SKM-1 (cell line): Measurements from ENCODE around the gene KIRREL3.

Experiments
- DNase-seq: peaks from one replicate; lab custom pipeline; 2025; ENCODE audit not compliant: unreplicated experiment; lab: John Stamatoyannopoulos, UW

The KIRREL3 gene

GRCh38 chr11:126433244-126433846 lies 567.2 kb downstream of the KIRREL3 start:
- DNase-seq = no peak

GRCh38 chr11:126432525-126432924 lies 568.0 kb downstream of the KIRREL3 start:
- DNase-seq = no peak

- no peak for DNase-seq
Observed at GRCh38 chr11:126432065-126432461, 568.5 kb downstream of the KIRREL3 start.

- DNase-seq = no peak
Observed at GRCh38 chr11:126431401-126432064, 569.0 kb downstream of the KIRREL3 start.

GRCh38 chr11:126430581-126431335 lies 569.8 kb downstream of the KIRREL3 start:
- DNase-seq = no peak

- DNase-seq = no peak
Observed at GRCh38 chr11:126426820-126427749, 573.5 kb downstream of the KIRREL3 start.

- no peak for DNase-seq
Observed at GRCh38 chr11:126426106-126426505, 574.5 kb downstream of the KIRREL3 start.

- DNase-seq = no peak
Observed at GRCh38 chr11:126424471-126425039, 576.0 kb downstream of the KIRREL3 start.

- DNase-seq = no peak
Observed at GRCh38 chr11:126423743-126424142, 576.8 kb downstream of the KIRREL3 start.

GRCh38 chr11:126423154-126423553 lies 577.4 kb downstream of the KIRREL3 start:
- no peak for DNase-seq

GRCh38 chr11:126422446-126422845 lies 578.1 kb downstream of the KIRREL3 start:
- no peak for DNase-seq

GRCh38 chr11:126421271-126421671 lies 579.3 kb downstream of the KIRREL3 start:
- no peak for DNase-seq

- no peak for DNase-seq
Observed at GRCh38 chr11:126420698-126421256, 579.8 kb downstream of the KIRREL3 start.

GRCh38 chr11:126419801-126420697 lies 580.5 kb downstream of the KIRREL3 start:
- DNase-seq = peak; percentile 20

- DNase-seq = no peak
Observed at GRCh38 chr11:126418887-126419286, 581.7 kb downstream of the KIRREL3 start.

- DNase-seq = no peak
Observed at GRCh38 chr11:126417091-126417862, 583.3 kb downstream of the KIRREL3 start.

GRCh38 chr11:126416542-126417090 lies 584.0 kb downstream of the KIRREL3 start:
- DNase-seq = no peak

- no peak for DNase-seq
Observed at GRCh38 chr11:126415669-126416420, 584.7 kb downstream of the KIRREL3 start.
